ENCODE measurements around the gene SLC6A9. TPM values are rescaled to one million over a fixed set of nuclear protein-coding genes. Genes with fewer than 3 reads are reported as not detected.
A peak's percentile ranks its signal among the peaks of the same experiment; 100 is the strongest.

Gene SLC6A9
- total RNA-seq, 1 donor from 2014 or later, result 61.7 TPM

GRCh38 chr1:44036409-44037139 is 5.3 kb upstream of the SLC6A9 start:
- no peak for DNase-seq (ENCODE audit: low spot score)
- Mint-ChIP-seq H3K36me3 (ENCODE audit: low read depth) (no peaks in the 10 kb centered on the region), H3K27ac (ENCODE audit: unreplicated experiment) (peak overlapping the region; percentile 78), H3K4me3 (ENCODE audit: unreplicated experiment) (no peak overlapping the region), H3K4me1 (ENCODE audit: low read depth) (peaks cover 36% of the 10 kb centered on the region), H3K9me3 (ENCODE audit: low read depth) (no peaks in the 10 kb centered on the region), H3K27me3 (ENCODE audit: low read depth) (no peaks in the 10 kb centered on the region)
- TF ChIP-seq CTCF (IDR thresholded peaks at IDR 0.05), result peak; percentile 94

- H3K9me3 Mint-ChIP-seq (ENCODE audit: low read depth), result no peaks in the 10 kb centered on the region
Measured at GRCh38 chr1:44035726-44036408, 4.6 kb upstream of the SLC6A9 start.

GRCh38 chr1:44034976-44035716 is 3.9 kb upstream of the SLC6A9 start:
- Mint-ChIP-seq H3K4me3 (ENCODE audit: unreplicated experiment) (no peak overlapping the region), H3K9me3 (ENCODE audit: low read depth) (no peaks in the 10 kb centered on the region), H3K4me1 (ENCODE audit: low read depth) (peaks cover 39% of the 10 kb centered on the region), H3K27me3 (ENCODE audit: low read depth) (no peaks in the 10 kb centered on the region), H3K36me3 (ENCODE audit: low read depth) (no peaks in the 10 kb centered on the region), H3K27ac (ENCODE audit: unreplicated experiment) (peak overlapping the region; percentile 4)
- TF ChIP-seq CTCF (IDR thresholded peaks at IDR 0.05), result no peak
- DNase-seq (ENCODE audit: low spot score), result no peak

More at GRCh38 chr1:44035726-44036408, 4.6 kb upstream of the SLC6A9 start:
- no peak for TF ChIP-seq CTCF (IDR thresholded peaks at IDR 0.05)
- no peaks in the 10 kb centered on the region for H3K36me3 Mint-ChIP-seq (ENCODE audit: low read depth)
- no peak for DNase-seq (ENCODE audit: low spot score)
- H3K4me1 Mint-ChIP-seq (ENCODE audit: low read depth), result peaks cover 39% of the 10 kb centered on the region
- H3K4me3 Mint-ChIP-seq (ENCODE audit: unreplicated experiment), result no peak overlapping the region
- H3K27me3 Mint-ChIP-seq (ENCODE audit: low read depth), result no peaks in the 10 kb centered on the region
- H3K27ac Mint-ChIP-seq (ENCODE audit: unreplicated experiment), result peak overlapping the region; percentile 78

GRCh38 chr1:44034423-44034822 is 3.2 kb upstream of the SLC6A9 start:
- no peak for TF ChIP-seq CTCF (IDR thresholded peaks at IDR 0.05)
- no peak overlapping the region for H3K4me3 Mint-ChIP-seq (ENCODE audit: unreplicated experiment)
- no peak for DNase-seq (ENCODE audit: low spot score)
- no peaks in the 10 kb centered on the region for H3K27me3 Mint-ChIP-seq (ENCODE audit: low read depth)
- H3K9me3 Mint-ChIP-seq (ENCODE audit: low read depth), result no peaks in the 10 kb centered on the region
- H3K36me3 Mint-ChIP-seq (ENCODE audit: low read depth), result no peaks in the 10 kb centered on the region
- H3K27ac Mint-ChIP-seq (ENCODE audit: unreplicated experiment), result no peak overlapping the region
- H3K4me1 Mint-ChIP-seq (ENCODE audit: low read depth), result peaks cover 44% of the 10 kb centered on the region

- peaks cover 50% of the 10 kb centered on the region for H3K4me1 Mint-ChIP-seq (ENCODE audit: low read depth)
- H3K36me3 Mint-ChIP-seq (ENCODE audit: low read depth), result no peaks in the 10 kb centered on the region
- DNase-seq (ENCODE audit: low spot score), result no peak
- H3K4me3 Mint-ChIP-seq (ENCODE audit: unreplicated experiment), result no peak overlapping the region
- H3K27me3 Mint-ChIP-seq (ENCODE audit: low read depth), result no peaks in the 10 kb centered on the region
- no peaks in the 10 kb centered on the region for H3K9me3 Mint-ChIP-seq (ENCODE audit: low read depth)
- no peak overlapping the region for H3K27ac Mint-ChIP-seq (ENCODE audit: unreplicated experiment)
- TF ChIP-seq CTCF (IDR thresholded peaks at IDR 0.05), result no peak
Measured at GRCh38 chr1:44033756-44034155, 2.5 kb upstream of the SLC6A9 start.
